C4-2B (cell line): ENCODE measurements around the gene GLI3.

ENCODE experiments used
- H3K27ac ChIP-seq: fragments of 450-650 bp; 2 replicates; pipeline ENCODE4 v1.5.1; 2017
- CTCF ChIP-seq: fragments of 450-650 bp; conservative IDR thresholded peaks from 2 replicates; pipeline ENCODE4 v1.5.1; 2017; ENCODE audit warnings: mild to moderate bottlenecking
- ZFX ChIP-seq: fragments of 450-650 bp; IDR thresholded peaks from 2 replicates; pipeline ENCODE4 v1.6.1; 2017

The GLI3 gene

GRCh38 chr7:42024537-42024936, 212.5 kb downstream of the GLI3 start:
- no peak overlapping the region for H3K27ac ChIP-seq
- TF ChIP-seq CTCF (no peak), ZFX (no peak)

GRCh38 chr7:42023262-42023661, 213.7 kb downstream of the GLI3 start:
- TF ChIP-seq ZFX, result no peak
- TF ChIP-seq CTCF, result no peak

DNA sequence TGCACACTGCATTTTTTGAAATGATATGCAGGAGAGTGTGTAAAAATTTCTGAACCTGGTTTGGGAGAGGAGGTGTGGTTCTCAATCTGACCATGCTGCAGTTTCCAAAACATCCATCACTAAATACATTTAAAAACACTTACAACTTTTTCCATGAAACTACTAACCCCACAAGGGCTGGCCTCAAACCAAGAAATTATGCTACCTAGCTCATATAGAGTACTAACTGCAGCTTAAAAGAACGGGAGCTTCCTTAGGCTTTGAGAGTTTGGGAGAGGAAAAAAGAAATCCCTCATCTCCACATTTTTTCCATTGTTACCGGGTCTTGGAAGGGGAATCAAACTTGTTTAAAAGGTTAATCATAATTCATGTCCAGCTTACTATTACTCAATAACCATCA, 214.2 kb downstream of the GLI3 start:
- TF ChIP-seq ZFX (no peak), CTCF (no peak)
- no peak overlapping the region for H3K27ac ChIP-seq

More at GRCh38 chr7:42023262-42023661, 213.7 kb downstream of the GLI3 start:
- no peak overlapping the region for H3K27ac ChIP-seq

GRCh38 chr7:42022056-42022455, 215.0 kb downstream of the GLI3 start:
- no peak overlapping the region for H3K27ac ChIP-seq
- TF ChIP-seq ZFX, result no peak
- no peak for TF ChIP-seq CTCF

GRCh38 chr7:42021631-42022030, 215.4 kb downstream of the GLI3 start:
- no peak overlapping the region for H3K27ac ChIP-seq
- TF ChIP-seq CTCF, result no peak
- no peak for TF ChIP-seq ZFX

DNA sequence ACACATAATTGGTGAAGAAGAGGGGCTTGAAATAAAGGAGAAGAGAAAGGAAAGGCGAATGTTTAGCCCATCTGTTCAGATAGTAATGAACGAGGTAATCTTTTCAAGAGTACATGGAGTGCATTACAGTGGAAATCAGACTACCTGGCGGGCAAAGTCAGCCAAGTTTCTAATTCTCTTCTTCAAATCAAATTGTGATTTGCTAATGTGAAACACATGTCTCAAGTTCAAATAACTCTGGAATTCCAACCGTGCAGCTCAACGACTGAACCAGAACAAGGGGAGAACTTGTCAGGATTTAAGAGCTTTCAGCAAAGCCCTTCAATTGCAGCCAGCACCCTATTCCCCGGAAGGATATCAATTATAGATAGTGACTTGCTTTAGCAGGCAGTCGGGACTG, 216.9 kb downstream of the GLI3 start:
- H3K27ac ChIP-seq, result no peak overlapping the region
- no peak for TF ChIP-seq CTCF
- no peak for TF ChIP-seq ZFX

GRCh38 chr7:42017349-42017986, 219.5 kb downstream of the GLI3 start:
- TF ChIP-seq ZFX, result no peak
- no peak for TF ChIP-seq CTCF
- no peak overlapping the region for H3K27ac ChIP-seq
